GM19463 (cell line): ENCODE results near the gene FCER2.

ENCODE experiments used
- ATAC-seq: cut with Tn5 transposase; IDR thresholded peaks from one replicate; pipeline ENCODE4 v1.9.1; 2021; ENCODE audit warnings: mild to moderate bottlenecking, moderate library complexity; ENCODE audit not compliant: unreplicated experiment

Gene FCER2

DNA sequence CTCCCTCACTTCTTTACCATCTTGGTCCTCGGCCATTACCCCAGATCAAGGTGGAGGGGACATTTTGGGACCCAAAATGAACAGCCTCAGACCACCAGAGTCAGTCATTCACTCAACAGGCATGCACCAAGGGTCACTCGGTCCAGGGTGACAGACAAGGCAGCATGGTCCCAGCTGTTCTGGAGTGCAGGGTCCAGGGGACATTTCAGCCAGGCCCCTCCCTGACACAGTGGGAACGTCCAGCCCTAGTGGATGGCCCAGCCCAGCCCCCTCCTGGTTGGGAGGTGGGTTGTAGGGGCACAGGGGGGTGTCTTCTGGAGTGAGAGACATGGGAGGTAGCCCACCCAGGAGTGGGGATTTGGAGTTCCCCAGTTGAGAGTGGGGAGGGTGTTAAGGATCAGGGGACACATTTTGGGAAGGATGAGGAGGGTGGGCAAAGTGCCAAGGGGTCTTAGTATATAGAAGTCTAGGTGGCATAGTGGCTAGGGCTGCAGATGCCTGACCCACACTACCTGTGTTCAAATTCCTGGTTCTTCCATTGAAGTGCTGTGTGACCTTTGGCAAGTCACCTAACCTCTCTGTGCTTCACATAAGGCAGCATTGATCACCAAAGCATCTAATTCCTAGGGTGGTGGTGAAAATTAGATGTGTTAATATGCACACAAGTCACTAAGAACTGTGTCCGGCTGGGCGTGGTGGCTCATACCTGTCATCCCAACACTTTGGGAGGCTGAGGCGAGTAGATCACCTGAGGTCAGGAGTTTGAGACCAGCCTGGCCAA lies 2.5 kb upstream of the FCER2 start:
- no peak for ATAC-seq

DNA sequence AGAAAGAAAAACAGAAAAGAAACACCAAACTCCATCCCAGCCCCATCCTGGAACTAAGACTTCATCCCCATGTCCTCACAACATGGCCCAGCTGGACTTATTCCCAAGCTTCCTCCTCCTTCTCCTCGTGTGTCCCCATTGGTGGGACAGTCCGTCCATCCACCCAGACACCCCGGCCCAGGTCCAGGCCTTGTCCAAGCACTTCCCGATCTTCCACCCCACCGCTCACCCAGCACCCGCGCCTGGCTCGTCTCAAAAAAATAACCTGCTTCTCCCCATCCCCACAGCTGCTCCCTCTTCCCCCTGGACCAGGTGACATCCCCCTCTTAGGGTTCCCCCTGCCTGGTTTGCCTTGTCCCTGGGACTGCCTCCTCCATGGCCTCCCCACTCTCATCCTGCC lies 1.4 kb upstream of the FCER2 start:
- ATAC-seq, result no peak

DNA sequence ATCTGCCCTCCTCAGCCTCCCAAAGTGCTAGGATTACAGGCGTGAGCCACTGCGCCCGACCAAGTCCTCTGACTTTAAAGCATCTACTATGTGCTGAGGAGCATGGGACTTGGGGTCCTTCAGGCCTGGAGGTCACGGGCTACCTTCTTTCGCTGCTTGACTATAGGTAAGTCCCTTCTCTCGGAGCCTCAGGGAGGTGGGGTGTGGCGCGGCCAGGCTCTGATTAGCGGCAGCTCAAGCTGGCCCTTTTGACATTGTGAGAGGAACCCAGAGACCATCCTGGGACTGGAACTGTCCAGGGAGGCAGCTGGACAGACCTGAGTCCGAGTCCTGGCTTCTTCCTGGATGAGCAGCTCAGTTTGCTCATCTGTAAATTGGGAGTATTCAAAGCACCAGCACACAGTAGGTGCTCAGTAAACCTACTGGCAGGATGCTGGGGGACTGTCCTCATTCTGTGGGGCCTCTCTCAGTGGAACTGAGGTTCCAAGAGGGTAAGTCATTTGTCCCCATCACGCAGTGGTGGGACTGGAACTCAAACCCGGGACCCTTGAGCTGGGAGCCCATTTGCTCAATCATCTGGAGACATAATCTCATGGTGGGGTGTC lies 780 bp downstream of the FCER2 start:
- ATAC-seq, result no peak

- ATAC-seq, result no peak
Observed at GRCh38 chr19:7699417-7700401, 2.2 kb downstream of the FCER2 start.

DNA sequence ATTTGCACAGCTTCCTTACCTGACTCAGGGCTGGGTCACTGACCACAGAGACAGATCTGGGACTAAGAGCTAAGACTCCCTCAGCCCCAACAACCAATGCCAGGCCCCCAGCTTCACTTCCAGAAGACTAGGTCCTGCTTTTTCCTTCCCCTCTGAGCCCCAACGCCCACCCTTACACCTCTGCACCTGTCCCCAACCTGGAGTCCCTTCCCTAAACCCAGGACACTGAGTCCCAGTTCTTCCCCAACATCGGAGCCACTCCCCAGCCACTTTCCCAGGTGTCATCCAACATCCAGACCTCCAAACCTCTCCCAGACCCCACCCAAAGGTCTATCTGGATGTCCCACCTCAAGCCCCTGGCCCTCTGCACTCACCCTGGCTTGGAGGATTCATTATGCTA lies 2.9 kb downstream of the FCER2 start:
- ATAC-seq, result no peak

DNA sequence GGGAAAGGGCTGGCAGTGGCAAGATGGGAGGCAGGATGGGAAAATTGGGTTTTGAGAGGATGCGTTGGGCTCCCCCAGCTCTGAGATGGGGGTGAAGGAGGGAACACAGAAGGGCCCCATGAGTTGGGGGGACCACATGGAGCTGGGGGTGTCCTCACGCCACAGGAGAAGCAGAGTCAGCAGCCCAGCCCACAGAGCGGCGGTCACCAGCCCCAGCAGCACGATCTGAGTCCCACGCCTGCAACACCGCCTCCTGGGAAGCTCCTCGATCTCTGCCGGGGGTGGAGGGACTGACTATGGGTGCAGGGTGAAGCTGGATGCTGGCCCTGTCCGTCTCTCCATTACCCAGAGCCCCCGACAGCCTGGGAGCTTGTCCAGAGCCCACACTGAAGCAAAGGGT lies 3.3 kb downstream of the FCER2 start:
- no peak for ATAC-seq

GRCh38 chr19:7697721-7698287 lies 4.1 kb downstream of the FCER2 start:
- no peak for ATAC-seq

- ATAC-seq, result no peak
Observed at GRCh38 chr19:7694499-7694898, 7.4 kb downstream of the FCER2 start.

- ATAC-seq, result no peak
Observed at GRCh38 chr19:7692417-7693088, 9.4 kb downstream of the FCER2 start.

GRCh38 chr19:7691497-7691896 lies 10.4 kb downstream of the FCER2 start:
- ATAC-seq, result no peak

- no peak for ATAC-seq
Observed at GRCh38 chr19:7690779-7691258, 11.1 kb downstream of the FCER2 start.

DNA sequence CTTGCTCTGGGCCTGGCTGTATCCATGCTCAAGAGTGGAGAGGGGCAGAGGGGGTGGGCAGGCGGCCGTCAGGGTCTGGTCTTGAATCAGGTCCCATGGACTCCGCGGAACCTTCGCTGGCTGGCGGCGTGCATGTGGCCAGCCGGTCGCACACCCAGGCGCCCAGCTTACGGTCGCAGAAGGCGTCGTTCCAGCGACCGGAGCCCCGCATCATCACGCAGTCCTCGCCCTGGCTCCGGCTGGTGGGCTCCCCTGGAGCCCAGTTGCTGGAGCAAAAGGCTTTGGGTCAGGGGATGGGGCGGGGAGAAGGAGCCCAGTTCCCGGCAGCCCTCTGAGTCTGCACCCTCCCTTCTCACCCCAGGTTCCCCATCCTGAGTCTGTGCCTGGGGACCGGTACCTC lies 12.8 kb downstream of the FCER2 start:
- ATAC-seq, result no peak

GRCh38 chr19:7687177-7687576 lies 14.8 kb downstream of the FCER2 start:
- no peak for ATAC-seq

GRCh38 chr19:7685546-7686445 lies 16.1 kb downstream of the FCER2 start:
- ATAC-seq, result no peak

- no peak for ATAC-seq
Observed at GRCh38 chr19:7682175-7682855, 19.6 kb downstream of the FCER2 start.

DNA sequence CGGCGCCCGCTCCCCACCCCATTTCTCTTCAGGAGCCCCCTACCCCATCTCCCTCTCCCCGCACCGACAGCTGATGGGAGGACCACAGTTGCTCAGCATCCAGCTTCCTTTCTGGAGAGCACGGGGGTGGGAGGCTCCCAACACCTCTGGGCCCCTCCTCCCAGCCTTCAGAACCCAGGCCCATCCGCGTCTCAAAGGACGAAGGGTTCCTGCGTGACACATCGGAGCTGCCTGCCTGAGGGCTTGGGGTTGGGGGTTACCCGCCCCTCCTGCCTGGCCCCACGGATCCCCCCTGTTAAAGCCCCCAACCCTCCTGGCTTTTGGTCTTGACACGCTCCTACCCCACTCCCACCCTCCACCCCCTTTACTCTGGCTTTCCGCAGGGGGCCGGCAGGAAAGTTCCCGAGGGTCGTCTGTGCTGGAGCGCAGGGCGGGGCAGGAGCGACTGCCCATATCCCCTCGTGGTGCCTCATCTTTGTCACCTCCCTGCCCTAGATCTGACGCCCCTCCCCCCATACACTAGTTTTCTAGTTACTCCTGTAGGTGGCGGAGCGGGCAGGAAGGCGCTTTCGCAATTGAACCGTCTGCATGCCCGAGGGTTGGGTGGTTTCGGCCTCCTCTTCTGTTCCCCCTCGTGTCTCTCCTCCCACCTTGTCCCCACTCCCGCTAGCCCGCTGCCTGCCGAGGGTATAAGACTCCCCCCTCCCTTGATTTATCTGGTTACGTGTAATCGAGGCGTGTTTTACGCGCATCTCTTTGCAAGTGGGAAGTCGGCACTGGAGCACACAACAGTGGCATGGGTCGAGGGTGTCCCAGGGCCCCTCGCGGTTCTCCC lies 20.4 kb downstream of the FCER2 start:
- no peak for ATAC-seq

GRCh38 chr19:7680606-7681339 lies 21.2 kb downstream of the FCER2 start, which contains the start of gene TRAPPC5:
TSS of gene TRAPPC5 (plus strand) at chr19:7680833. CDS start at chr19:7682254, 1,421 bp downstream.
- ATAC-seq, result no peak
